GM18858 (cell line): ENCODE results near the gene PHPT1.

ENCODE experiments used
- ATAC-seq: cut with Tn5 transposase; IDR thresholded peaks from one replicate; pipeline ENCODE4 v1.9.1; 2021; ENCODE audit not compliant: unreplicated experiment

PHPT1 gene

GRCh38 chr9:136847826-136848392, 1.3 kb upstream of the PHPT1 start:
- no peak for ATAC-seq

GRCh38 chr9:136848393-136849037, 694 bp upstream of the PHPT1 start:
- ATAC-seq = no peak

GRCh38 chr9:136849960-136850865, 1.0 kb downstream of the PHPT1 start:
- ATAC-seq = no peak

GRCh38 chr9:136850866-136851775, 1.9 kb downstream of the PHPT1 start:
- ATAC-seq = no peak

GRCh38 chr9:136851941-136852663, 2.9 kb downstream of the PHPT1 start, which contains the start of gene MAMDC4:
Gene MAMDC4 (plus strand): TSS chr9:136852346. CDS start chr9:136852417, 71 bp downstream.
- no peak for ATAC-seq

GRCh38 chr9:136852664-136853595, 3.7 kb downstream of the PHPT1 start:
- no peak for ATAC-seq

GRCh38 chr9:136853596-136854112, 4.4 kb downstream of the PHPT1 start:
- ATAC-seq = no peak

GRCh38 chr9:136854113-136854841, 5.1 kb downstream of the PHPT1 start:
- ATAC-seq = no peak

GRCh38 chr9:136854842-136855460, 5.7 kb downstream of the PHPT1 start:
- ATAC-seq = no peak

- ATAC-seq = no peak
Observed at GRCh38 chr9:136855461-136856078, 6.4 kb downstream of the PHPT1 start.

GRCh38 chr9:136856079-136856476, 6.9 kb downstream of the PHPT1 start:
- no peak for ATAC-seq

GRCh38 chr9:136856541-136857141, 7.4 kb downstream of the PHPT1 start:
- no peak for ATAC-seq

- no peak for ATAC-seq
Observed at GRCh38 chr9:136857166-136857565, 8.0 kb downstream of the PHPT1 start.

GRCh38 chr9:136857581-136858412, 8.6 kb downstream of the PHPT1 start:
- ATAC-seq = no peak

GRCh38 chr9:136858452-136858843, 9.2 kb downstream of the PHPT1 start:
- no peak for ATAC-seq
